AG04449 (cell line): ENCODE results near the gene DOHH.
"Not testable (repeated sequence)": the region's sequence is repeated elsewhere in the genome, so short reads cannot be mapped to it uniquely, and the experiment has no call there.

Experiments
- CTCF ChIA-PET: fragments of 350-600 bp; formaldehyde crosslinking; extraction: SDS; loops from one replicate; lab custom pipeline; 2021; ENCODE audit warnings: antibody characterized with exemption; lab: Yijun Ruan, JAX
- POLR2A ChIA-PET: fragments of 400-600, 350-600 bp; formaldehyde crosslinking; extraction: SDS; loops from one replicate; lab custom pipeline; 2020; ENCODE audit warnings: antibody characterized with exemption, inconsistent platforms; lab: Yijun Ruan, JAX
- DNase-seq: peaks from one replicate; pipeline ENCODE4 v3.0.0-alpha.2; 2010; ENCODE audit warnings: low read depth, low spot score
- H3K4me3 ChIP-seq: 2 replicates; pipeline ENCODE4 v1.5.1; 2011; ENCODE audit warnings: low read depth, mild to moderate bottlenecking, control low read depth, low read length
- CTCF ChIP-seq: IDR thresholded peaks from one replicate; pipeline ENCODE4 v1.5.1; 2011; ENCODE audit warnings: mild to moderate bottlenecking, moderate library complexity, low read length, control low read depth, inconsistent platforms; ENCODE audit not compliant: insufficient read depth; ENCODE audit errors: missing control alignments

DOHH gene

GRCh38 chr19:3532154-3532786 is 31.8 kb upstream of the DOHH start:
- ChIA-PET POLR2A (no interaction called here), CTCF (interaction anchor here (1.4 to 2.4 kb wide), 3 partner anchors 12 to 16 kb away, joined by 3 to 15 read pairs (median 4); no protein-coding TSS in a partner anchor)
- DNase-seq: no peak
- no peak overlapping the region for H3K4me3 ChIP-seq
- no peak for TF ChIP-seq CTCF

- H3K4me3 ChIP-seq: no peak overlapping the region
- POLR2A ChIA-PET: no interaction called here
- DNase-seq: no peak
- no peak for TF ChIP-seq CTCF
- CTCF ChIA-PET: interaction anchor here (2.4 kb wide), 1 partner anchor 13 kb away, joined by 15 read pairs; no protein-coding TSS in a partner anchor
Observed at GRCh38 chr19:3531716-3532115, 31.2 kb upstream of the DOHH start.

- CTCF ChIA-PET: interaction anchor here (2.4 kb wide), 1 partner anchor 14 kb away, joined by 15 read pairs; no protein-coding TSS in a partner anchor
- DNase-seq: no peak
- POLR2A ChIA-PET: no interaction called here
- no peak overlapping the region for H3K4me3 ChIP-seq
- no peak for TF ChIP-seq CTCF
Observed at GRCh38 chr19:3530389-3530788, 29.9 kb upstream of the DOHH start.

GRCh38 chr19:3529299-3529698 is 28.8 kb upstream of the DOHH start:
- H3K4me3 ChIP-seq, POLR2A ChIA-PET, CTCF ChIA-PET, DNase-seq: not testable (repeated sequence)

- ChIA-PET CTCF (interaction anchor here (2.8 kb wide), 1 partner anchor 17 kb away, joined by 17 read pairs; no protein-coding TSS in a partner anchor), POLR2A (no interaction called here)
- H3K4me3 ChIP-seq: no peak overlapping the region
- no peak for DNase-seq
- no peak for TF ChIP-seq CTCF
Observed at GRCh38 chr19:3528539-3529211, 28.2 kb upstream of the DOHH start.

- H3K4me3 ChIP-seq: no peak overlapping the region
- ChIA-PET CTCF (interaction anchor here (2.8 kb wide), 1 partner anchor 17 kb away, joined by 17 read pairs; no protein-coding TSS in a partner anchor), POLR2A (no interaction called here)
- no peak for TF ChIP-seq CTCF
- no peak for DNase-seq
Observed at GRCh38 chr19:3528080-3528479, 27.6 kb upstream of the DOHH start.
